Mucosa of rectum (tissue), 2 donors: ENCODE measurements around the gene HTRA1.
A peak's percentile ranks its signal among the peaks of the same experiment; 100 is the strongest.

Experiments
- H3K27ac ChIP-seq, 2 donors: one replicate each; pipeline ENCODE4 v1.7.0; 2013; ENCODE audit warnings: inconsistent platforms in 2 of 2, low read depth in 2 of 2, low read length in 2 of 2
- H3K27me3 ChIP-seq, 2 donors: one replicate each; pipeline ENCODE4 v1.7.0; 2013; ENCODE audit warnings: low read length in 2 of 2; ENCODE audit not compliant: control insufficient read depth in 2 of 2, insufficient read depth in 2 of 2
- H3K36me3 ChIP-seq, 2 donors: one replicate each; pipeline ENCODE4 v1.7.0; 2013; ENCODE audit warnings: low read length in 2 of 2; ENCODE audit not compliant: control insufficient read depth in 2 of 2, insufficient read depth in 2 of 2
- H3K4me1 ChIP-seq, 2 donors: one replicate each; pipeline ENCODE4 v1.7.0; 2013; ENCODE audit warnings: low read length in 2 of 2, mild to moderate bottlenecking in 1 of 2; ENCODE audit not compliant: control insufficient read depth in 2 of 2, insufficient read depth in 2 of 2
- H3K4me3 ChIP-seq, 2 donors: one replicate each; pipeline ENCODE4 v1.7.0; 2013; ENCODE audit warnings: low read length in 2 of 2
- H3K9ac ChIP-seq, 2 donors: one replicate each; pipeline ENCODE4 v1.7.0; 2013; ENCODE audit warnings: low read length in 2 of 2, low read depth in 1 of 2, mild to moderate bottlenecking in 1 of 2
- H3K9me3 ChIP-seq, 2 donors: one replicate each; pipeline ENCODE4 v1.7.0; 2013; ENCODE audit warnings: low read length in 2 of 2; ENCODE audit not compliant: control insufficient read depth in 2 of 2
- donor health status: healthy.
- donor health status: Normal muscosa, but diverticular disease.

HTRA1 gene

GRCh38 chr10:122461367-122461728 is at the start of gene HTRA1:
TSS of gene HTRA1 (plus strand) at chr10:122461553. CDS start at chr10:122461653, 100 bp downstream.
- peaks cover 27 to 44% of the 10 kb centered on the region in 2 donors for H3K27me3 ChIP-seq
- peak within 1 kb of the TSS in 1 of 2 donors; percentile 49 for H3K9ac ChIP-seq
- H3K4me1 ChIP-seq: peaks cover 9 to 13% of the 10 kb centered on the region in 2 donors
- H3K9me3 ChIP-seq: no peaks in the 10 kb centered on the region
- peak within 1 kb of the TSS; percentile 50 to 53 for H3K27ac ChIP-seq
- no peaks in the 10 kb centered on the region for H3K36me3 ChIP-seq
- peak within 1 kb of the TSS; percentile 64 to 72 for H3K4me3 ChIP-seq

GRCh38 chr10:122413327-122413726 is 48.0 kb upstream of the HTRA1 start:
- Histone ChIP-seq H3K4me1 (no peaks in the 10 kb centered on the region), H3K9me3 (no peaks in the 10 kb centered on the region), H3K27ac (no peak overlapping the region), H3K9ac (no peak overlapping the region), H3K4me3 (no peak overlapping the region), H3K36me3 (peaks cover 11 to 20% of the 10 kb centered on the region in 2 donors), H3K27me3 (no peaks in the 10 kb centered on the region)

- H3K27me3 ChIP-seq: no peaks in the 10 kb centered on the region
- no peaks in the 10 kb centered on the region for H3K4me1 ChIP-seq
- peaks cover 13 to 30% of the 10 kb centered on the region in 2 donors for H3K36me3 ChIP-seq
- H3K4me3 ChIP-seq: no peak overlapping the region
- no peaks in the 10 kb centered on the region for H3K9me3 ChIP-seq
- H3K9ac ChIP-seq: no peak overlapping the region
- H3K27ac ChIP-seq: no peak overlapping the region
Measured at GRCh38 chr10:122417667-122418066, 43.7 kb upstream of the HTRA1 start.

GRCh38 chr10:122419016-122419415 is 42.3 kb upstream of the HTRA1 start:
- H3K4me1 ChIP-seq: no peaks in the 10 kb centered on the region
- no peaks in the 10 kb centered on the region for H3K27me3 ChIP-seq
- H3K9me3 ChIP-seq: no peaks in the 10 kb centered on the region
- H3K9ac ChIP-seq: no peak overlapping the region
- no peak overlapping the region for H3K27ac ChIP-seq
- H3K36me3 ChIP-seq: peaks cover 13 to 26% of the 10 kb centered on the region in 2 donors
- no peak overlapping the region for H3K4me3 ChIP-seq

GRCh38 chr10:122419876-122420623 is 41.3 kb upstream of the HTRA1 start:
- Histone ChIP-seq H3K4me1 (no peaks in the 10 kb centered on the region), H3K27ac (no peak overlapping the region), H3K9ac (no peak overlapping the region), H3K36me3 (peaks cover 16 to 26% of the 10 kb centered on the region in 2 donors), H3K4me3 (no peak overlapping the region), H3K27me3 (no peaks in the 10 kb centered on the region), H3K9me3 (no peaks in the 10 kb centered on the region)

GRCh38 chr10:122420624-122421007 is 40.7 kb upstream of the HTRA1 start:
- no peak overlapping the region for H3K9ac ChIP-seq
- no peaks in the 10 kb centered on the region for H3K4me1 ChIP-seq
- H3K27me3 ChIP-seq: no peaks in the 10 kb centered on the region
- peaks cover 14 to 26% of the 10 kb centered on the region in 2 donors for H3K36me3 ChIP-seq
- no peak overlapping the region for H3K4me3 ChIP-seq
- no peak overlapping the region for H3K27ac ChIP-seq
- H3K9me3 ChIP-seq: no peaks in the 10 kb centered on the region

- H3K9me3 ChIP-seq: no peaks in the 10 kb centered on the region
- no peaks in the 10 kb centered on the region for H3K27me3 ChIP-seq
- no peak overlapping the region for H3K27ac ChIP-seq
- no peak overlapping the region for H3K4me3 ChIP-seq
- H3K4me1 ChIP-seq: no peaks in the 10 kb centered on the region
- peaks cover 11 to 24% of the 10 kb centered on the region in 2 donors for H3K36me3 ChIP-seq
- H3K9ac ChIP-seq: no peak overlapping the region
Measured at GRCh38 chr10:122421054-122421625, 40.2 kb upstream of the HTRA1 start.

- Histone ChIP-seq H3K9ac (no peak overlapping the region), H3K4me1 (no peaks in the 10 kb centered on the region), H3K27ac (no peak overlapping the region), H3K4me3 (no peak overlapping the region), H3K36me3 (peaks cover 8 to 20% of the 10 kb centered on the region in 2 donors), H3K27me3 (no peaks in the 10 kb centered on the region), H3K9me3 (no peaks in the 10 kb centered on the region)
Measured at GRCh38 chr10:122421742-122422141, 39.6 kb upstream of the HTRA1 start.

GRCh38 chr10:122422266-122422989 is 38.9 kb upstream of the HTRA1 start:
- no peaks in the 10 kb centered on the region for H3K4me1 ChIP-seq
- H3K4me3 ChIP-seq: no peak overlapping the region
- no peak overlapping the region for H3K27ac ChIP-seq
- peaks cover 8 to 20% of the 10 kb centered on the region in 2 donors for H3K36me3 ChIP-seq
- H3K9ac ChIP-seq: no peak overlapping the region
- H3K9me3 ChIP-seq: no peaks in the 10 kb centered on the region
- no peaks in the 10 kb centered on the region for H3K27me3 ChIP-seq

- peaks cover 7 to 17% of the 10 kb centered on the region in 2 donors for H3K36me3 ChIP-seq
- H3K27me3 ChIP-seq: no peaks in the 10 kb centered on the region
- no peak overlapping the region for H3K9ac ChIP-seq
- no peak overlapping the region for H3K4me3 ChIP-seq
- no peaks in the 10 kb centered on the region for H3K9me3 ChIP-seq
- no peak overlapping the region for H3K27ac ChIP-seq
- no peaks in the 10 kb centered on the region for H3K4me1 ChIP-seq
Measured at GRCh38 chr10:122424059-122424458, 37.3 kb upstream of the HTRA1 start.
